Pancreas (tissue), 10 donors: ENCODE measurements around the gene CRYBA4. TPM values are rescaled to one million over a fixed set of nuclear protein-coding genes. Genes with fewer than 3 reads are reported as not detected.

Experiments used
- ATAC-seq, 4 donors: fragments of 200-7000 bp; cut with Tn5 transposase; one replicate each; pipeline versions ENCODE4 v1.8.0 to v1.9.1; 2020; ENCODE audit warnings: mild to moderate bottlenecking in 4 of 4, moderate library complexity in 4 of 4
- DNase-seq, 6 donors: peaks; one replicate each; pipeline ENCODE4 v3.0.0-alpha.2; 2020
- FAIRE-seq: peaks from 2 replicates; lab custom pipeline; 2012; peaks lifted over from hg19 to GRCh38; lab: Jason Lieb, UNC
- H3K27ac ChIP-seq, 4 donors: fragments of 200-600 bp; sonication (generic); 1 replicate in 3 of 4; 2 replicates in 1 of 4; pipeline versions ENCODE4 v1.5.0 to v1.8.0; 2020
- H3K27me3 ChIP-seq, 4 donors: fragments of 200-600 bp; one replicate each; pipeline ENCODE4 v1.8.0; 2021
- H3K36me3 ChIP-seq, 3 donors: fragments of 200-600 bp; sonication (generic) in 1 of 3; one replicate each; pipeline versions ENCODE4 v1.5.0 to v1.8.0; 2020 to 2021
- H3K4me1 ChIP-seq, 3 donors: fragments of 200-600 bp; one replicate each; pipeline ENCODE4 v1.8.0; 2021
- H3K4me3 ChIP-seq, 4 donors: fragments of 200-600 bp; sonication (generic) in 2 of 4; one replicate each; pipeline versions ENCODE4 v1.5.0 to v1.8.0; 2020 to 2021
- H3K9me3 ChIP-seq, 4 donors: fragments of 200-600 bp; one replicate each; pipeline ENCODE4 v1.8.0; 2021
- CTCF ChIP-seq, 4 donors: fragments of 200-600 bp; sonication (generic) in 3 of 4; IDR thresholded peaks; one replicate each; pipeline versions ENCODE4 v1.5.0 to v1.8.0; 2021; ENCODE audit warnings: antibody characterized with exemption in 4 of 4
- WGBS, 2 donors: extraction: QIAGEN DNeasy Blood & Tissue Kit; methylation state at CpG; one replicate each; pipeline ENCODE4 v1.1.7; 2013; 5-methylcytosine and 5-hydroxymethylcytosine counted together
- intact Hi-C, 3 donors: fragments of 100-400 bp; cut with DNase I; formaldehyde crosslinking; loops; one replicate each; pipeline versions ENCODE4 v1.11.1 to v1.14.2; 2022
- polyA plus RNA-seq, 2 donors: library from polyadenylated mRNA; stranded (reverse); fragments of 200-250 nt; gene quantifications; one replicate each; pipeline ENCODE4 v1.2.3, GENCODE V29; 2013
- total RNA-seq, 6 donors: library from RNA; stranded (reverse); fragmentation: NEBNext Ultra II Directional in 4 of 6; extraction: Animal tissue kit (Norgen Biotek cat#: 25700) in 4 of 6; gene quantifications; one replicate each; pipeline versions ENCODE4 v1.2.1 to v1.2.4, GENCODE V29; 2021 to 2023
- donor health status: healthy with polysubstance abuse.
- donor health status: DM: no; HTN: no; CAD: no; lungs with moderate emphysema.
- donor health status: DM: no; HTN: no; CAD: no.
- donor health status: control.
- donor health status: control.
- donor health status: Bipolar disorder and iron deficiency.
- donor health status: DM: yes; HTN: yes; CAD: no.
- donor health status: DM: no; HTN: no; CAD: no.
- donor health status: DM: no; HTN: no; CAD: no.
- donor health status: DM: yes; HTN: yes; CAD: no.

Gene CRYBA4
- total and polyA plus RNA-seq, 8 donors: 0.19 TPM; not detected in 7

- FAIRE-seq: no peak
- intact Hi-C loops: no loop called here
- DNase-seq: no peak
Measured at GRCh38 chr22:26677217-26677616, 55.5 kb downstream of the CRYBA4 start.

GRCh38 chr22:26679003-26679629 is 57.4 kb downstream of the CRYBA4 start:
- FAIRE-seq (no peak), DNase-seq (peak in 5 of 6 donors; percentile 44 to 81 (median 77)), ATAC-seq (peak; percentile 72 to 97 (median 90))
- H3K27me3 ChIP-seq: no peaks in the 10 kb centered on the region
- no peak overlapping the region for H3K27ac ChIP-seq
- no peaks in the 10 kb centered on the region for H3K9me3 ChIP-seq
- 48 to 53% methylated on average over 8 to 9 of the region's 9 CpGs for WGBS, 2 donors
- intact Hi-C loops: no loop called here
- peaks cover 4 to 6% (median 5%) of the 10 kb centered on the region in 3 donors for H3K4me1 ChIP-seq
- peak; percentile 81 to 90 (median 88) for TF ChIP-seq CTCF (IDR thresholded peaks at IDR 0.05)
- H3K4me3 ChIP-seq: no peak overlapping the region
- H3K36me3 ChIP-seq: no peaks in the 10 kb centered on the region

More at GRCh38 chr22:26677217-26677616, 55.5 kb downstream of the CRYBA4 start:
- H3K4me1 ChIP-seq: peaks cover 9 to 14% (median 11%) of the 10 kb centered on the region in 3 donors
- 87 to 95% methylated on average over 5 of the region's 5 CpGs for WGBS, 2 donors
- H3K4me3 ChIP-seq: no peak overlapping the region
- ATAC-seq: no peak
- H3K36me3 ChIP-seq: no peaks in the 10 kb centered on the region
- no peak for TF ChIP-seq CTCF (IDR thresholded peaks at IDR 0.05)
- H3K27me3 ChIP-seq: no peaks in the 10 kb centered on the region
- no peaks in the 10 kb centered on the region for H3K9me3 ChIP-seq
- H3K27ac ChIP-seq: no peak overlapping the region

Other genes with a start within 250 kb of the CRYBA4 start
- under 1 TPM; 0.14 to 0.75 (median 0.27) TPM for gene ASPHD2, start 192.7 kb upstream of the CRYBA4 start, total RNA-seq
- under 1 TPM; 0.23 to 0.33 TPM for gene ASPHD2, start 192.7 kb upstream of the CRYBA4 start, polyA plus RNA-seq
- 10 to 100 TPM; 14.4 to 24.7 (median 19.6) TPM for gene HPS4, start 138.2 kb upstream of the CRYBA4 start, total RNA-seq
- 10 to 100 TPM; 20.5 to 29.5 TPM for gene HPS4, start 138.2 kb upstream of the CRYBA4 start, polyA plus RNA-seq
- 10 to 100 TPM in 4 of 6 donors, 1 to 10 TPM in 2; 9.5 to 13.6 (median 10.8) TPM for gene SRRD, start 138.1 kb upstream of the CRYBA4 start, total RNA-seq
- gene SRRD, start 138.1 kb upstream of the CRYBA4 start, polyA plus RNA-seq: 10 to 100 TPM in 1 of 2 donors, 1 to 10 TPM in 1; 6.3 to 11.2 TPM
- gene TFIP11, start 109.5 kb upstream of the CRYBA4 start, total RNA-seq: 10 to 100 TPM; 11.0 to 24.2 (median 15.7) TPM
- 10 to 100 TPM; 20.5 to 26.7 TPM for gene TFIP11, start 109.5 kb upstream of the CRYBA4 start, polyA plus RNA-seq
- 100 to 1,000 TPM; 156 to 534 (median 212) TPM for gene TPST2, start 31.8 kb upstream of the CRYBA4 start, total RNA-seq
- 100 to 1,000 TPM in 1 of 2 donors, 10 to 100 TPM in 1; 91.4 to 135 TPM for gene TPST2, start 31.8 kb upstream of the CRYBA4 start, polyA plus RNA-seq
- gene CRYBB1, start 3.9 kb upstream of the CRYBA4 start, total RNA-seq: under 1 TPM in 3 of 6 donors, not detected in 3; 0.20 to 0.66 (median 0.34) TPM
- gene CRYBB1, start 3.9 kb upstream of the CRYBA4 start, polyA plus RNA-seq: under 1 TPM; 0.14 to 0.38 TPM
- under 1 TPM; 0.35 to 0.78 (median 0.60) TPM for gene MIAT, start 35.6 kb downstream of the CRYBA4 start, total RNA-seq
- gene MIAT, start 35.6 kb downstream of the CRYBA4 start, polyA plus RNA-seq: under 1 TPM; 0.28 to 0.42 TPM